Left renal pelvis (tissue), 4 donors: ENCODE data around the gene DHRS7. TPM values are rescaled to one million over a fixed set of nuclear protein-coding genes. Genes with fewer than 3 reads are reported as not detected.

Experiments used
- DNase-seq, 4 donors: peaks; one replicate each; pipeline ENCODE4 v3.0.0-alpha.2; 2013; ENCODE audit warnings: low read depth in 4 of 4, low spot score in 3 of 4
- polyA plus RNA-seq, 4 donors: library from polyadenylated mRNA; unstranded; fragments of 120-200 nt; gene quantifications; one replicate each; pipeline ENCODE4 v1.2.1, GENCODE V29; 2013; ENCODE audit not compliant: insufficient read length in 4 of 4

The DHRS7 gene
- 10 to 100 TPM; 55.7 to 86.5 (median 83.5) TPM for polyA plus RNA-seq

- peak; percentile 54 to 71 (median 62) for DNase-seq
These were observed at the start of gene DHRS7 for GRCh38 chr14:60164712-60165546. TSS of gene DHRS7 (minus strand) at chr14:60165398. CDS start at chr14:60165309, 89 bp downstream.

- DNase-seq = no peak
These were observed 49.4 kb upstream of the DHRS7 start for GRCh38 chr14:60214415-60215126.

- no peak for DNase-seq
These were observed 48.8 kb upstream of the DHRS7 start for GRCh38 chr14:60214003-60214402.

GRCh38 chr14:60212503-60213371 is 47.5 kb upstream of the DHRS7 start:
- no peak for DNase-seq

GRCh38 chr14:60211153-60211552 is 46.0 kb upstream of the DHRS7 start:
- no peak for DNase-seq

- DNase-seq = no peak
These were observed 45.5 kb upstream of the DHRS7 start for GRCh38 chr14:60210703-60211102.

- DNase-seq = no peak
These were observed 41.8 kb upstream of the DHRS7 start for GRCh38 chr14:60206837-60207533.

- DNase-seq = no peak
These were observed 41.1 kb upstream of the DHRS7 start for GRCh38 chr14:60206249-60206670.

GRCh38 chr14:60204843-60205774 is 39.9 kb upstream of the DHRS7 start:
- no peak for DNase-seq

DNA sequence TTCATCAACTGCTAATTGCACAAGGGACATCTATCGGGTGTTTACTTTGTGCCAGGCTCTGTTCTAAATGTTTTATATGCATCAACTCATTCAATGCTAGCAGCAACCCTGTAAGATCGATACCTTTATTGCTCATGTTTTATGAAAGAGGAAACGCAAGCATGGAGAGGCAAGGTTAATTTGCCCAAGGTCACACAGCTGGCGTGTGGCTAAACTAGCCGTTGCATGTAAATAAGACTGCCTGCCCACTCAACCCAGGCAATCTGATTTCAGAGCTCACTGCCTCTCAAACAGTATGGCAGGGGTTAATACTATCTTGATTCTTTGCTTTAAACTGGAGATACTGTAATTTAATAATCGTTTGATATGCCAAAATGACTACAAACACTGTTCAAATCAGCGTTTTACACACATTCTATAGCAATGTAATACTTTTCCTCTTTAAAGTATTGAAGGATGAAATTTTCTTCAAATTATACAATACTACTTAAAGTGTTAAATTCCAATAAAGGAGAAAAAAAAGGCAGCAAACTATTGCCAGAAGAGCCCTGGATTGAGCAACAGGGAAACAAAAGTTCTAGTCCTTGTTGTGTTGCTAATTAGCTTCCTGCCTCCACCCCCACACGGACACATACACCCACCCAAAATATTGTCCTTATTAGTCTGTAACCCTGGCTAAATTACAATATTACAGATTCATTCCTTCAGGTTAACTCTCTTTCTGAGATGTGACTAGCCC is 39.1 kb upstream of the DHRS7 start:
- DNase-seq = no peak

- DNase-seq = no peak
These were observed 34.1 kb upstream of the DHRS7 start for GRCh38 chr14:60199321-60199720.

GRCh38 chr14:60197629-60198303 is 32.6 kb upstream of the DHRS7 start:
- no peak for DNase-seq

DNA sequence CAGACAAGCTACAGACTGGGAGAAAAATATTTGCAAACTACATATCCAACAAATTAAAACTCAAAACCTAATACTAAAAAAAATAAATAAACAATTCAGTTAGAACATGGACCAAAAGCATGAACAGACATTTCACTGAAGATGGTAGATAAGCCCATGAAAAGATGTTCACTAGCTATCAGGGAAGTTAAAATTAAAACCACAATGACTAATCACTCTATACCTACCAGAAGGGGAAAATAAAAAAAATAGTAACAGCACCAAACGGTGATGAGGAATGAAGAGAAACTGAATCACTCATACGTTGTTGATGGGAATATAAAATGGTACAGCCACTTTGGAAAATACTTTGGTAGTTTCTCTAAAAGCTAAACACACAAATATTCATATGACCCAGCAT is 31.1 kb upstream of the DHRS7 start:
- DNase-seq = no peak

- no peak for DNase-seq
These were observed 30.1 kb upstream of the DHRS7 start for GRCh38 chr14:60195179-60195810.

GRCh38 chr14:60189923-60190840 is 25.0 kb upstream of the DHRS7 start:
- DNase-seq = no peak

DNA sequence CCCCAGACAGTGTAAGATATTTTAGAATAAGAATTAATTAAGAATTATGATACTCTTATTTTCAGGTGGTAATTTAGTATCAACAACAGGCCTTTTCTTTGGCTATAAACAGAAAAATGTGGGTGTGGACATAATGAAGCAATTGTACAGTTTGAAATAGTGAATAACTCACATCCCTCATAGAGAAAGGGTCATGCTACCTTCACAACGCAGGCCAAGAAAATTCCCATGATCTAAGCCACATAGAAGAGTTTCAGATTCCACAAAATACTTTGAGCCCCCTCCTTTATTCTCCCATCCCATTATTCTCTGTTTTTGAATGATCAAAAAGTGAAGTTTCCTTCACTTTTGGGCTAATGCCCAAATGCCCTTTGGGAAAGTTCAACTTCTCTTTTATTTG is 23.5 kb upstream of the DHRS7 start:
- DNase-seq = no peak
